ENCODE results near the gene TMUB1.

GRCh38 chr7:151088856-151089699 is 5.8 kb upstream of the TMUB1 start:
- no peak for TF ChIP-seq CTCF (conservative IDR thresholded peaks at IDR 0.05; ENCODE audit: low read length)
- no peak for TF ChIP-seq EZH2phosphoT487 (IDR thresholded peaks at IDR 0.05; ENCODE audit: borderline replicate concordance, low read depth, low read length)

All from OCI-LY7 (cell line).